Endothelial cell of umbilical vein (primary cell): ENCODE data around the gene ANO7. TPM values are rescaled to one million over a fixed set of nuclear protein-coding genes. Genes with fewer than 3 reads are reported as not detected.

Experiments
- BruUV-seq: library from RNA; stranded (reverse); fragments of 400-500 nt; replicated peaks from 2 replicates; lab custom pipeline; 2021; lab: Mats Ljungman, UMichigan
- CTCF ChIA-PET: fragments of 300-600, 350-600 bp; sonication (Branson Sonifier 250); formaldehyde crosslinking; loops from one replicate; lab custom pipeline; 2021; ENCODE audit warnings: antibody characterized with exemption, inconsistent platforms; lab: Charles Lee
- POLR2A ChIA-PET: fragments of 300-600, 350-600 bp; sonication (Branson Sonifier 250); formaldehyde crosslinking; loops from one replicate; lab custom pipeline; 2021; ENCODE audit warnings: antibody characterized with exemption, inconsistent platforms; lab: Charles Lee
- DNase-seq: peaks from one replicate; pipeline ENCODE4 v3.0.0-alpha.2; 2011; ENCODE audit warnings: low read depth, low spot score
- FAIRE-seq: peaks from 2 replicates; lab custom pipeline; 2011; peaks lifted over from hg19 to GRCh38; lab: Jason Lieb, UNC
- H2AFZ ChIP-seq: 2 replicates; pipeline ENCODE4 v1.6.0; 2012; ENCODE audit warnings: low read depth, low read length, control low read depth, inconsistent platforms
- H3K27ac ChIP-seq: 2 replicates; pipeline ENCODE4 v1.5.1; 2011; ENCODE audit warnings: low read depth, mild to moderate bottlenecking, control low read depth, low read length, moderate library complexity; ENCODE audit not compliant: insufficient read depth
- H3K27me3 ChIP-seq, 2 experiments: 2 replicates each; pipeline versions ENCODE4 v1.6.0 to v1.6.1; 2011; ENCODE audit warnings: low read length in 2 of 2, mixed read lengths in 1 of 2; ENCODE audit not compliant: control insufficient read depth in 2 of 2, insufficient read depth in 2 of 2
- H3K36me3 ChIP-seq, 2 experiments: 2 replicates in 1 of 2; 3 replicates in 1 of 2; pipeline ENCODE4 v1.5.1; 2011; ENCODE audit warnings: low read length in 2 of 2, mild to moderate bottlenecking in 1 of 2, moderate library complexity in 1 of 2; ENCODE audit not compliant: control insufficient read depth in 2 of 2, insufficient read depth in 2 of 2; ENCODE audit errors: extremely low read depth in 1 of 2
- H3K4me1 ChIP-seq: 3 replicates; pipeline ENCODE4 v1.5.1; 2011; ENCODE audit warnings: mild to moderate bottlenecking, low read length; ENCODE audit not compliant: control insufficient read depth, insufficient read depth; ENCODE audit errors: extremely low read depth
- H3K4me2 ChIP-seq: 2 replicates; pipeline ENCODE4 v1.6.1; 2011; ENCODE audit warnings: low read length, control low read depth, mixed read lengths; ENCODE audit not compliant: insufficient read depth
- H3K4me3 ChIP-seq, 3 experiments: fragments of 200-600 bp in 1 of 3; sonication (generic), shearing (Covaris generic) in 1 of 3; replicated peaks in 1 of 3; 2 replicates each; pipeline ENCODE4 v1.5.1; 2011 to 2016; ENCODE audit warnings: control low read depth in 3 of 3, low read length in 3 of 3, mild to moderate bottlenecking in 2 of 3, inconsistent platforms in 1 of 3, low read depth in 1 of 3, moderate library complexity in 1 of 3; ENCODE audit not compliant: insufficient read depth in 1 of 3
- H3K79me2 ChIP-seq: 2 replicates; pipeline ENCODE4 v1.6.0; 2012; ENCODE audit warnings: low read length, inconsistent platforms; ENCODE audit not compliant: control insufficient read depth, insufficient read depth
- H3K9ac ChIP-seq: replicated peaks from 2 replicates; pipeline ENCODE3; 2011; ENCODE audit warnings: low read length, control low read depth; ENCODE audit not compliant: insufficient read depth; ENCODE audit errors: extremely low read depth
- H3K9me1 ChIP-seq: replicated peaks from 3 replicates; pipeline ENCODE4 v1.6.0; 2011; ENCODE audit warnings: mild to moderate bottlenecking, low read length; ENCODE audit not compliant: control insufficient read depth, insufficient read depth; ENCODE audit errors: extremely low read depth
- H3K9me3 ChIP-seq: replicated peaks from 2 replicates; pipeline ENCODE4 v1.5.1; 2012; ENCODE audit warnings: low read length, inconsistent platforms; ENCODE audit not compliant: control insufficient read depth, insufficient read depth
- H4K20me1 ChIP-seq: replicated peaks from 2 replicates; pipeline ENCODE3; 2011; ENCODE audit warnings: mild to moderate bottlenecking, low read length; ENCODE audit not compliant: control insufficient read depth, insufficient read depth; ENCODE audit errors: extremely low read depth
- EZH2 ChIP-seq: IDR thresholded peaks from 2 replicates; pipeline ENCODE4 v1.6.1; 2012; ENCODE audit warnings: borderline replicate concordance, low read depth, mild to moderate bottlenecking, moderate library complexity, low read length, inconsistent platforms; ENCODE audit not compliant: severe bottlenecking
- FOS ChIP-seq: IDR thresholded peaks from 2 replicates; pipeline ENCODE4 v1.6.1; 2011; ENCODE audit warnings: mild to moderate bottlenecking, low read length, moderate library complexity, borderline replicate concordance; ENCODE audit not compliant: insufficient read depth
- GATA2 ChIP-seq: IDR thresholded peaks from 2 replicates; pipeline ENCODE4 v1.7.0; 2011; ENCODE audit warnings: low read depth, mild to moderate bottlenecking, moderate library complexity, mixed read lengths, low read length; ENCODE audit not compliant: insufficient read length, insufficient read depth
- JUN ChIP-seq: IDR thresholded peaks from 2 replicates; pipeline ENCODE4 v1.6.1; 2011; ENCODE audit warnings: borderline replicate concordance, low read depth; ENCODE audit not compliant: insufficient read length, insufficient read depth
- MYC ChIP-seq: IDR thresholded peaks from one replicate; pipeline ENCODE4 v1.6.1; 2011; ENCODE audit warnings: mild to moderate bottlenecking, low read depth, low read length
- POLR2A ChIP-seq: IDR thresholded peaks from 2 replicates; pipeline ENCODE4 v1.6.1; 2012; ENCODE audit warnings: low read depth, mild to moderate bottlenecking, control low read depth, low read length
- POLR2AphosphoS5 ChIP-seq: IDR thresholded peaks from 2 replicates; pipeline ENCODE4 v1.6.1; 2012; ENCODE audit warnings: low read depth, mild to moderate bottlenecking, control low read depth, low read length, moderate library complexity; ENCODE audit not compliant: insufficient read depth
- dilution Hi-C: fragments of 300-500 bp; cut with MboI; formaldehyde crosslinking; loops from one replicate; pipeline ENCODE4 v1.15.0; 2019; ENCODE audit warnings: low sequenced_read_pairs; ENCODE audit not compliant: extremely low pct_ligation_motif_present
- intact Hi-C: fragments of 100-400 bp; cut with micrococcal nuclease; formaldehyde crosslinking; loops from one replicate; pipeline ENCODE4 v1.10.0; 2022
- polyA plus RNA-seq, 4 experiments: library from polyadenylated mRNA; depleted of rRNA in 3 of 4; stranded (reverse) in 3 of 4; unstranded in 1 of 4; fragments of >200 nt; gene quantifications; 2 replicates each; pipeline versions ENCODE4 v1.2.1 to v1.2.3, GENCODE V29; 2011 to 2012; ENCODE audit warnings: missing spikeins in 1 of 4
- total RNA-seq: library from RNA; stranded (reverse); gene quantifications from 2 replicates; pipeline ENCODE4 v1.2.3, GENCODE V29; 2021
- TF ChIP-seq, protein P1 (sequence below), 2 donors: IDR thresholded peaks; 1 replicate in 1 of 2; 2 replicates in 1 of 2; pipeline ENCODE4 v1.5.1; 2011; ENCODE audit warnings: low read length in 2 of 2, mild to moderate bottlenecking in 2 of 2, moderate library complexity in 2 of 2, control low read depth in 1 of 2, inconsistent platforms in 1 of 2, low read depth in 1 of 2; ENCODE audit not compliant: insufficient read depth in 1 of 2; ENCODE audit errors: extremely low read depth in 1 of 2
- TF ChIP-seq, protein P2 (sequence below): IDR thresholded peaks from 2 replicates; pipeline ENCODE4 v1.6.1; 2011; ENCODE audit not compliant: insufficient read depth, insufficient read length

The ANO7 gene
- total and polyA plus RNA-seq, 2 donors (not counting 3 experiments of a cell fraction or from before 2014, with no cell fraction given): 0.81 to 2.5 TPM

DNA sequence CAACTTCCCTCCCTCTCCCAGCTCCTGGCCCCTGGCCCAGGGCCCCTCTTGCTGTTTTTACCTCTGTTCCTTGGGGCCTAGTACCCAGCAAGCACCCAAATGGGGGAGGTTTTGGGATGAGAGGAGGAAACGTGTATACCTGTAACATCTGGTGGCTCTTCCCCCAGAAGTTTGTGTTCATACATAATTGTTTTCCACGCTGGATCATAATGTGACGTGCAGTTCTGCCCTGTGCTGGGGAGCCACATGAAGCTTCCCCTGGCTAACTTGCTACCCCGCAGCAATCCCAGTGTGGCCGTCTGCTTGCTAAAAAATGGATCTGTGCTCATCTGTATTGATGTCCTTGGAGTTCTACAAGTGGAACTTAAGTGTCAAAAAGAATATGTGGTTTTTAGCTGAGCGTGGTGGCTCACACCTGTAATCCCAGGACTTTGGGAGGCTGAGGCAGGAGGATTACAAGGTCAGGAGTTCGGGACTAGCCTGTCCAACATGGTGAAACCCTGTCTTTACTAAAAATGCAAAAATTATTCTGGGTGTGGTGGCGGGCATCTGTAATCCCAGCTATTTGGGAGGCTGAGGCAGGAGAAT is 36.5 kb downstream of the ANO7 start:
- peaks cover 23% of the 10 kb centered on the region for H3K4me1 ChIP-seq
- no peaks in the 10 kb centered on the region for H3K27me3 ChIP-seq
- POLR2A ChIA-PET: no interaction called here
- FAIRE-seq: no peak
- no peak overlapping the region for H3K4me2 ChIP-seq
- dilution Hi-C loops: no loop called here
- CTCF ChIA-PET: interaction anchor here (1.1 kb wide), 1 partner anchor 147 kb away, joined by 3 read pairs; no protein-coding TSS in a partner anchor
- DNase-seq: no peak
- H3K79me2 ChIP-seq: no peaks in the 10 kb centered on the region
- H3K27ac ChIP-seq: no peak overlapping the region
- H3K9me3 ChIP-seq: no peaks in the 10 kb centered on the region
- intact Hi-C loops: loop anchor here (2.0 to 5.0 kb wide), 3 partner anchors 123 to 310 kb away; partner anchors contain the start of gene MTERF4
- H2AFZ ChIP-seq: no peak overlapping the region
- no TSS peak for BruUV-seq
- TF ChIP-seq FOS: no peak
- no peak for TF ChIP-seq POLR2AphosphoS5
- TF ChIP-seq JUN: no peak
- TF ChIP-seq, protein P1, sequence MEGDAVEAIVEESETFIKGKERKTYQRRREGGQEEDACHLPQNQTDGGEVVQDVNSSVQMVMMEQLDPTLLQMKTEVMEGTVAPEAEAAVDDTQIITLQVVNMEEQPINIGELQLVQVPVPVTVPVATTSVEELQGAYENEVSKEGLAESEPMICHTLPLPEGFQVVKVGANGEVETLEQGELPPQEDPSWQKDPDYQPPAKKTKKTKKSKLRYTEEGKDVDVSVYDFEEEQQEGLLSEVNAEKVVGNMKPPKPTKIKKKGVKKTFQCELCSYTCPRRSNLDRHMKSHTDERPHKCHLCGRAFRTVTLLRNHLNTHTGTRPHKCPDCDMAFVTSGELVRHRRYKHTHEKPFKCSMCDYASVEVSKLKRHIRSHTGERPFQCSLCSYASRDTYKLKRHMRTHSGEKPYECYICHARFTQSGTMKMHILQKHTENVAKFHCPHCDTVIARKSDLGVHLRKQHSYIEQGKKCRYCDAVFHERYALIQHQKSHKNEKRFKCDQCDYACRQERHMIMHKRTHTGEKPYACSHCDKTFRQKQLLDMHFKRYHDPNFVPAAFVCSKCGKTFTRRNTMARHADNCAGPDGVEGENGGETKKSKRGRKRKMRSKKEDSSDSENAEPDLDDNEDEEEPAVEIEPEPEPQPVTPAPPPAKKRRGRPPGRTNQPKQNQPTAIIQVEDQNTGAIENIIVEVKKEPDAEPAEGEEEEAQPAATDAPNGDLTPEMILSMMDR (IDR thresholded peaks at IDR 0.05; ENCODE audit: extremely low read depth in 1 of 2, insufficient read depth in 1 of 2, low read depth in 1 of 2, low read length in 2 of 2): no peak
- TF ChIP-seq GATA2: no peak
- TF ChIP-seq, protein P2, sequence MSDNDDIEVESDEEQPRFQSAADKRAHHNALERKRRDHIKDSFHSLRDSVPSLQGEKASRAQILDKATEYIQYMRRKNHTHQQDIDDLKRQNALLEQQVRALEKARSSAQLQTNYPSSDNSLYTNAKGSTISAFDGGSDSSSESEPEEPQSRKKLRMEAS: no peak
- TF ChIP-seq POLR2A: no peak
- no peak for TF ChIP-seq MYC
- TF ChIP-seq EZH2: no peak
- no peak overlapping the region for H3K4me3 ChIP-seq
- peaks cover 3 to 33% of the 10 kb centered on the region in 2 experiments for H3K36me3 ChIP-seq
- no peaks in the 10 kb centered on the region for H4K20me1 ChIP-seq
- H3K9ac ChIP-seq: no peak overlapping the region
- H3K9me1 ChIP-seq: no peaks in the 10 kb centered on the region
